ENCODE measurements around the gene DAAM2. TPM values are rescaled to one million over a fixed set of nuclear protein-coding genes. Genes with fewer than 3 reads are reported as not detected.

DAAM2 gene
- polyA plus RNA-seq, 3 donors, result not detected

DNA sequence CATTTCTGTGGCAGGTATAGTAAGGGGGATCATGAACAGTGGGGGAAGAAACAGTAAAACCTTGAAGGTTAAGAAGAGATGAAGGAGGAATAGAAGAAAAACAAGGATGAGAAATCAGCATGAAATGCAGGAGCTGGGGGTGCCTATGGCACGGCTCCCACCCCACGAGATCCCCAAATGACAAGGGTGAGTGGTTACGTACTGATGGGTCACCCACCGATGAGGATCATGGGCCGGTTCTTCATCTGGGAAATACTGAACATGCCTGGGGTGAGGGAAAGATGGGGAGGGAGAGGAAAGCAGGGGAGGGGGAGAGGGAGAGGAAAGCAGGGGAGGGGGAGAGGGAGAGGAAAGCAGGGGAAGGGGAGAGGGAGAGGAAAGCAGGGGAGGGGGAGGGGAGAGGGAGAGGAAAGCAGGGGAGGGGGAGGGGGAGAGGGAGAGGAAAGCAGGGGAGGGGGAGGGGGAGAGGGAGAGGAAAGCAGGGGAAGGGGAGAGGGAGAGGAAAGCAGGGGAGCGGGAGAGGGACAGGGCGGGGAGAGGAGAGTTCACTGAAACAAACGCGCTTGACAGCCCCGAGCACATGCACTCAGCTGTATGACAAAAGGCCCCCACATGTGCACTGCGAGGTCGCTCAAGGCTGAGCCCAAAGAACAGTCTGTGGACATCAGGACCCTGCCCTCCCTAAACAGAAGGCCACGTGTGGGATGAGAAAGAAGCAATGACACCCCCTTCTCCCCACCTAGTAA, 116.8 kb downstream of the DAAM2 start:
- Histone ChIP-seq H4K20me1 (ENCODE audit: insufficient read depth, low read length) (no peaks in the 10 kb centered on the region), H3K4me2 (replicated peaks; ENCODE audit: extremely low read depth, low read length, poor library complexity, severe bottlenecking) (no peak overlapping the region), H3K4me1 (ENCODE audit: control insufficient read depth in 1 of 2, insufficient read depth in 2 of 2, low read length in 2 of 2) (no peaks in the 10 kb centered on the region), H3K27ac (ENCODE audit: low read depth in 1 of 2, low read length in 2 of 2) (no peak overlapping the region), H3K36me3 (replicated peaks in 1 of 2; ENCODE audit: control insufficient read depth in 1 of 2, insufficient read depth in 2 of 2, low read length in 2 of 2) (no peaks in the 10 kb centered on the region), H3K9me3 (replicated peaks in 1 of 2; ENCODE audit: control insufficient read depth in 1 of 2, insufficient read depth in 1 of 2, low read length in 2 of 2) (no peaks in the 10 kb centered on the region), H3K79me2 (ENCODE audit: insufficient read depth, low read length) (no peaks in the 10 kb centered on the region), H2AFZ (ENCODE audit: insufficient read depth, low read depth, low read length, poor library complexity, severe bottlenecking) (no peak overlapping the region), H3K4me3 (replicated peaks in 1 of 3; ENCODE audit: low read depth in 2 of 3, low read length in 3 of 3) (no peak overlapping the region), H3K9ac (ENCODE audit: insufficient read depth, low read length, poor library complexity, severe bottlenecking) (no peak overlapping the region), H3K27me3 (ENCODE audit: control insufficient read depth in 2 of 2, insufficient read depth in 2 of 2, low read length in 2 of 2) (no peaks in the 10 kb centered on the region)
- no peak for DNase-seq
- H3K27me3 Mint-ChIP-seq (ENCODE audit: low read depth in 3 of 3), result peaks cover 0 to 5% (median 0%) of the 10 kb centered on the region in 3 donors
- WGBS (ENCODE audit: insufficient coverage), result 96% methylated on average over 7 of the region's 13 CpGs
- no peak overlapping the region for H3K27ac Mint-ChIP-seq
- no peaks in the 10 kb centered on the region for H3K4me1 Mint-ChIP-seq
- peaks cover 0 to 6% (median 0%) of the 10 kb centered on the region in 7 donors for H3K9me3 Mint-ChIP-seq
- no peak overlapping the region for H3K4me3 Mint-ChIP-seq
- intact Hi-C loops (cut with micrococcal nuclease), result no loop called here
- no peaks in the 10 kb centered on the region for H3K36me3 Mint-ChIP-seq
- TF ChIP-seq, protein P1, sequence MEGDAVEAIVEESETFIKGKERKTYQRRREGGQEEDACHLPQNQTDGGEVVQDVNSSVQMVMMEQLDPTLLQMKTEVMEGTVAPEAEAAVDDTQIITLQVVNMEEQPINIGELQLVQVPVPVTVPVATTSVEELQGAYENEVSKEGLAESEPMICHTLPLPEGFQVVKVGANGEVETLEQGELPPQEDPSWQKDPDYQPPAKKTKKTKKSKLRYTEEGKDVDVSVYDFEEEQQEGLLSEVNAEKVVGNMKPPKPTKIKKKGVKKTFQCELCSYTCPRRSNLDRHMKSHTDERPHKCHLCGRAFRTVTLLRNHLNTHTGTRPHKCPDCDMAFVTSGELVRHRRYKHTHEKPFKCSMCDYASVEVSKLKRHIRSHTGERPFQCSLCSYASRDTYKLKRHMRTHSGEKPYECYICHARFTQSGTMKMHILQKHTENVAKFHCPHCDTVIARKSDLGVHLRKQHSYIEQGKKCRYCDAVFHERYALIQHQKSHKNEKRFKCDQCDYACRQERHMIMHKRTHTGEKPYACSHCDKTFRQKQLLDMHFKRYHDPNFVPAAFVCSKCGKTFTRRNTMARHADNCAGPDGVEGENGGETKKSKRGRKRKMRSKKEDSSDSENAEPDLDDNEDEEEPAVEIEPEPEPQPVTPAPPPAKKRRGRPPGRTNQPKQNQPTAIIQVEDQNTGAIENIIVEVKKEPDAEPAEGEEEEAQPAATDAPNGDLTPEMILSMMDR (IDR thresholded peaks at IDR 0.05), result no peak

DNA sequence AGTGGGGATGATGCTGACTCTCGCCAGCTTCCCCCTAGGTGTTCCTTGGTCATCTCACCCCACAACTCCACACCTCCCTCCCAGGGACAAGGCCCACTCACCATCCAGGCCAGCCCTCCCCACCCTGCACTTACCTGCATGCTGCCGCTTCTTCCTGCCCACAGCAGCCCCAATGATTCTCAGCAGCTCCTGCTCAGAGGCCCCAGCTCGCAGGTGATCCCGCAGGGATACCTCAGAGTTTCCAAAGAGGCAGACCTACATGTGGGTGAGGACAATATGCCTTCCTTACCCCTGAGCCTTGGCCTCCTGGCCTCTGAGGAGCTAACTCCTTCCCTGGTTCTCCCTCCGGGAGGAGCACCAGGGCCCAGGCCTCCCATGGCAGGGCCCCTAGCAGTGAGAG, 117.5 kb downstream of the DAAM2 start:
- Histone ChIP-seq H3K9me3 (replicated peaks in 1 of 2; ENCODE audit: control insufficient read depth in 1 of 2, insufficient read depth in 1 of 2, low read length in 2 of 2) (no peaks in the 10 kb centered on the region), H3K36me3 (replicated peaks in 1 of 2; ENCODE audit: control insufficient read depth in 1 of 2, insufficient read depth in 2 of 2, low read length in 2 of 2) (no peaks in the 10 kb centered on the region), H2AFZ (ENCODE audit: insufficient read depth, low read depth, low read length, poor library complexity, severe bottlenecking) (no peak overlapping the region), H3K27me3 (ENCODE audit: control insufficient read depth in 2 of 2, insufficient read depth in 2 of 2, low read length in 2 of 2) (no peaks in the 10 kb centered on the region), H3K79me2 (ENCODE audit: insufficient read depth, low read length) (no peaks in the 10 kb centered on the region), H3K4me2 (replicated peaks; ENCODE audit: extremely low read depth, low read length, poor library complexity, severe bottlenecking) (no peak overlapping the region), H3K4me3 (replicated peaks in 1 of 3; ENCODE audit: low read depth in 2 of 3, low read length in 3 of 3) (no peak overlapping the region), H3K27ac (ENCODE audit: low read depth in 1 of 2, low read length in 2 of 2) (no peak overlapping the region), H4K20me1 (ENCODE audit: insufficient read depth, low read length) (no peaks in the 10 kb centered on the region), H3K4me1 (ENCODE audit: control insufficient read depth in 1 of 2, insufficient read depth in 2 of 2, low read length in 2 of 2) (no peaks in the 10 kb centered on the region), H3K9ac (ENCODE audit: insufficient read depth, low read length, poor library complexity, severe bottlenecking) (no peak overlapping the region)
- no peak for DNase-seq
- Mint-ChIP-seq H3K27me3 (ENCODE audit: low read depth in 3 of 3) (peaks cover 0 to 1% (median 0%) of the 10 kb centered on the region in 3 donors), H3K36me3 (no peaks in the 10 kb centered on the region), H3K27ac (no peak overlapping the region), H3K4me3 (no peak overlapping the region), H3K4me1 (no peaks in the 10 kb centered on the region), H3K9me3 (peaks cover 0 to 6% (median 2%) of the 10 kb centered on the region in 7 donors)
- 96% methylated on average over 3 of the region's 5 CpGs for WGBS (ENCODE audit: insufficient coverage)
- intact Hi-C loops (cut with micrococcal nuclease), result no loop called here
- TF ChIP-seq, protein P1 (IDR thresholded peaks at IDR 0.05), result no peak

Data from CD14-positive monocyte (primary cell).